HG03280 (cell line): ENCODE results near the gene TET2.

Experiments
- ATAC-seq: cut with Tn5 transposase; IDR thresholded peaks from one replicate; pipeline ENCODE4 v1.9.1; 2021; ENCODE audit warnings: mild to moderate bottlenecking, moderate library complexity; ENCODE audit not compliant: unreplicated experiment

Gene TET2

GRCh38 chr4:105140684-105141490 is 5.8 kb upstream of the TET2 start:
- no peak for ATAC-seq

DNA sequence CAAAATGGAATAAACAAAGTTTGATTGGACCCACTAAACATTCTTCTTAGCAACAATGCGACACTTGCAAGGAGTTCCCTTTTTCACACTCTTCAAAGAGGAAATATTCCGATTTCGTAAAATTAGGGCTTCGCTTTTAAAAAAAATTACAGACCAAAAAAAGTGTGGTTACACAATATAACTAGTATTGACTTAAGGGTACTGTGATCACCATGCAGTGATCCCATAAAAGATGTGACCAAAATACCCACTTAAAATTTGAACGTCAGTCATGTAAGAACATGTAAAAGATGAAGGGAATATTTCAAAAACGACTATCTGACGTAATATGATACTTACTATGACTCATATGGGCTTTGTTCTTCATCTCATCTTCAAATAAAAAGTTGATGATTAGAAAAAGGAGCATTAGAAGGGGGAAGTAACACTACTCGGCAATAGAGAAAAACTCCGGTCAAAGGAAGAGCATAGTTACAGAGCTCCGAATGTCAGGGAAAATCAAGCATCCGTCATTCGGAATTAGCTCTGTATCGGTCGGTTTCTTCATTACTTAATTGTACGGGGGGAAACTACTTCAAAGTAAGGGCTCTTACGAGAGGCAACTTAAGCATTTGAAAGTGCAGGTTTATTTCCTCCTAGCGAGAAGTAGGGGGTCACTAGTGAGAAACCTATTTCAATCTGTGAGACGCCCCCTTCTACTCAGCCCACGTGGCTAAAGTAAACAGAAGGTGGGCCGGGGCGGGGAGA is 1.3 kb upstream of the TET2 start:
- ATAC-seq, result no peak

DNA sequence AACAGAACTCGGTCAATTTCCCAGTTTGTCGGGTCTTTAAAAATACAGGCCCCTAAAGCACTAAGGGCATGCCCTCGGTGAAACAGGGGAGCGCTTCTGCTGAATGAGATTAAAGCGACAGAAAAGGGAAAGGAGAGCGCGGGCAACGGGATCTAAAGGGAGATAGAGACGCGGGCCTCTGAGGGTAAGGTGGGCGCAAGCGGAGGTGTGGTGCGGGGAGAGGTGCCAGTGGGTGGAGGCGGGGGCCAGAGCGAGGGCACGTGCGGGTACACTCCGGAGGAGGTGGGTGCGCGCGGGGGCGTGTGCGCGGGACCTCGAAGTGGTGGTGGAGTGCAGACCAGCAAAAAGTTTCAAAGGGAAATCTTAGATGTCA is 787 bp upstream of the TET2 start:
- peak; percentile 17 for ATAC-seq

- ATAC-seq, result peak; percentile 4
These were observed 408 bp downstream of the TET2 start for GRCh38 chr4:105147016-105147552.

GRCh38 chr4:105147553-105148161 is 981 bp downstream of the TET2 start:
- ATAC-seq, result no peak

DNA sequence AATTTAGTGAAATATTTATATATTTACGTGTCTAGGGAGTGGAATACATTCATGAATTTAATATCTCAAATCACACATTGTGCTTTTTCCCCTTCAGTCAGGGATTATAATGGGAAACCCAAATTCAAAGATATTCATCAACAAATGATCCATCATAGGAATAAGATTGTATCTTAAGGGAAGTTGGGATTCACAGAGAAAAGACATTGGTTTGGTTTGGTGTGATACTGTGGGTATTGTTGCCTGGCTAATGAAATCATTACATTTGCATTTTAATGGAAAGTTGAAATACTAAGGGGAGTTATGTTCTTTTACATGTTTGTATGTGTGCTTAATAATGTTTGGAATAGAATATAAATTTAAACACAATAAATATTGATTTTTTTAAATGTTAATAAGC is 1.7 kb downstream of the TET2 start:
- ATAC-seq, result no peak

- ATAC-seq, result no peak
These were observed 2.1 kb downstream of the TET2 start for GRCh38 chr4:105148776-105149175.

- ATAC-seq, result no peak
These were observed 3.1 kb downstream of the TET2 start for GRCh38 chr4:105149771-105150170.

DNA sequence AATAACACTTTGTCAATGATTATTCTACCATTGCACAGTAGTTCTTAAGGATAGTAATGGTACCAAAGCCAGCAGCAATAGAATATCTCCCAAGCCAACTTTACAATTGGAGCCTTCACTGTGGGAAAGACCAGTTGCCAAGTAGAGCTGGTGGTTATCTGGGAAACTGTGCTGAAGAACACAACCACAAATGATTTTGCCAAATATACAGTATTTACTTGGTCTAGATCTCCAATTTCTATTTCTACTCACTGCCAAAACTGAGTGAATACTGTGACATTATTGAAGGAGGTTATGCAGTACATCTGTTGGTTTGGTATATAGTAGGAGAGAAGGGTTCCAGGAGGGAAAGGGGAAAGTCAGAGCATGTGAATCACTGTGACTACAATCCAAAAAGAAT is 3.8 kb downstream of the TET2 start:
- no peak for ATAC-seq

GRCh38 chr4:105153749-105154148 is 7.1 kb downstream of the TET2 start:
- ATAC-seq, result no peak

GRCh38 chr4:105154576-105154975 is 7.9 kb downstream of the TET2 start:
- no peak for ATAC-seq

DNA sequence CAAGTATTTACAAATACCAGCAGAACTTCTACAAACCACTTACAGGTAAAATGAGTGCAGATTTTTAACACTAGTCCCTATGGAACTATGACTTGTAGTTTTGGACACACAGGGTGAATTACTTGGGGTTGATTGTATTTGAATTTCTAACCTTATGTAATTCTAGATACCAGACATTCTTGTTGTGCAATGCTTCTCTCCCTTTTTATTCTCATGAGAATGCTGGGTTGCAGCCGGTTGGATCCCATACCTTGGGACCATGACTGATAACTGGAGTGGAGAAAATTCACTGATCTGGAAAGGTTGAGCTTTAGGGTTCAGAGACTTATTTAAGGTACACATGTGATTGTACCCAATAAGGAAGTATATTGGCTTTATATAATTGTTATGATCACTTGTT is 8.8 kb downstream of the TET2 start:
- ATAC-seq, result no peak

GRCh38 chr4:105158837-105159236 is 12.2 kb downstream of the TET2 start:
- no peak for ATAC-seq

DNA sequence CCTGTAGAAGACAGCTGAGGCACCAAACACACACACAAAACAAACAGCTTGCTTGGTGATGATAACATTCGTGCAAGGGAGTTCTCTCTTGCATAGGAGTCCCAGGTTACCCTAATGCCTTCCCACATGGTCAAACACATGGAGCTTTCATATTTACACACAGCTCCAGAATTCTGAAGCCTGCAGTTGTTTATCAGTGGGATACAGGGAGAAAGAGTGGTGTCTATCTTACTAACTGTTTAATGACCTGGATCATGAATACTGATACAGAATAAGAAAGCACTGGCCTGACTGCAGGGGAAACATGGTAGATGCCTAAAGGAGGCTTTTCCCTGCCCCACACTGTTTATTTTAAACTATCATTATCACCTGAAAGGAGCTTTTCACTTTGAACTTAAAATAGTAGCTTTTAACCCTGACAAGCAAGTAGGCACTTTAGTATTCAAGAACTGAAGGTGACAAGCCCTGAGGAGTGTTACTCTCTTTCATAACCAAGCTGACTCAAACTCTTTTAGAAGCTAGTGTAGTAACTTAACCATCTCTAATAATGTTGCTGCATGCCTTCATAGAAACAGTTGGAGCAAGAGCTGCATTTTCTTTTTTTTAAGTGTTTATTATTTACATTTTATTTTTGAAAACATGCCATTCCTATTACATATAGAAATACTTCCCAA is 15.6 kb downstream of the TET2 start:
- no peak for ATAC-seq

DNA sequence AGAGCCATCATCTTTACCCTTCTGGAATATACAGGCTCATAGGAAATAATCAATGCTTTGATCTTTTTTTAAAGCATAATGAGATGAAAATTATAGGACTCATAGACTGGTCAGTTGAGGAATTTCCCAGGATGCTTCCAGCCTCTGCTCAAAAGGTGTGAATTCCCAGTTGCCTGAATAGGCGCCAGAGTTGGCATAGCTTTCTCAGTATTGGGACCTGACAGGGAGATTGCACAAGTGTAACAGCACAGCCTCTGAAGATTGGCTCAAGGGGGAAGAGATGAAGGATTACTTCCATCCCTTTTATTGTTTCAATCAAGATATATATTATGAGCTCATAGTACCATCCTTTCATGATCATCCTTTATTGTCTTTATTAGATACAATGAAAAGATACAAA is 17.9 kb downstream of the TET2 start:
- no peak for ATAC-seq

DNA sequence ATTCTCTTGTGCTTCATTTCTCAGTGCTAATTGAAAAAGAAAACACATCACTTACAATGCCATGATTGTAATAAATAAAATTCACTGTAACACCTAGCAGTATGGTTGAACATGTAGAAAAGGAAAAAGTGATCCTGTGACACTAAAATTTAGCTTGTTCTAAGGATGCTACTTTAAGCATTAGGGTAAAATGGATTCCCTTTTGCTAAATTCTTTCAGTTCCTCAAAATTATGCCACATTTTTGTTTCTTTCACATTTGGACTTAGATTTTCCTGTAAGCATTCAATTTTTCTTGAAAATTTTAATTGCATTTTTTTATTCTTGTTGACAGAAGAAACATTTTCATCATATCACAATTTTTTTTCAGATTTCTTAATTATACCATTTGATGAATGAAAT is 19.4 kb downstream of the TET2 start:
- no peak for ATAC-seq

- no peak for ATAC-seq
These were observed 24.0 kb downstream of the TET2 start for GRCh38 chr4:105170711-105171110.

DNA sequence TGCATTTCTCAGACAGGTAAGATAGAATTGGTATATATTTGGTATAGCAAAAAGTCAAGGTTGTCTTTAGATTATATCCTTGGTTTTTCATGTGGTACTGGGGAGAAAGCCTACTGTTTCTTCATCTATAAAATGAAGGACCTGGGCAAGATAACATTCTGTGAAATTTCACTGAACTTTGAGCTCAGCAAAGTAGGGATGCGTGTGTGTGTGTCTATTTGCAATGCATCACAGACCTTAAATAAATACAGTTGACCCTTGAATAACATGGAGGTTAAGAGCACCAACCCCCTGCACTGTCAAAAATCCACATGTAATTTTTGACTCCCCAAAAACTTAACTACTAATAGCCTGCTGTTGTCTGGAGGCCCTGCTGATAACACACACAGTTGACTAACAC is 25.2 kb downstream of the TET2 start:
- no peak for ATAC-seq

GRCh38 chr4:105174098-105174497 is 27.4 kb downstream of the TET2 start:
- ATAC-seq, result no peak

GRCh38 chr4:105179539-105180401 is 33.1 kb downstream of the TET2 start:
- ATAC-seq, result no peak
